Type B pancreatic cell (in vitro differentiated cells): ENCODE measurements around the gene PRPF40B. TPM values are rescaled to one million over a fixed set of nuclear protein-coding genes. Genes with fewer than 3 reads are reported as not detected.

Experiments used
- DNase-seq: peaks from one replicate; pipeline ENCODE4 v3.0.0; 2021; ENCODE audit warnings: mixed read lengths; ENCODE audit not compliant: unreplicated experiment; ENCODE audit errors: extremely low spot score
- H3K27ac Mint-ChIP-seq: 2 replicates; pipeline ENCODE4 v1.8.0; 2021; ENCODE audit warnings: mild to moderate bottlenecking, mixed read lengths
- H3K27me3 Mint-ChIP-seq: 2 replicates; pipeline ENCODE4 v1.8.0; 2021; ENCODE audit warnings: mixed read lengths
- H3K36me3 Mint-ChIP-seq: 2 replicates; pipeline ENCODE4 v1.8.0; 2021; ENCODE audit warnings: mixed read lengths
- H3K4me1 Mint-ChIP-seq: one replicate; pipeline ENCODE4 v1.8.0; 2021; ENCODE audit warnings: mixed read lengths; ENCODE audit not compliant: unreplicated experiment
- H3K4me3 Mint-ChIP-seq: 2 replicates; pipeline ENCODE4 v1.8.0; 2021; ENCODE audit warnings: mild to moderate bottlenecking, mixed read lengths
- H3K9me3 Mint-ChIP-seq: 2 replicates; pipeline ENCODE4 v1.8.0; 2021; ENCODE audit warnings: mixed read lengths
- CTCF ChIP-seq: fragments of 200-600 bp; sonication (generic); conservative IDR thresholded peaks from 2 replicates; pipeline ENCODE4 v1.5.0; 2021; ENCODE audit warnings: antibody characterized with exemption, mild to moderate bottlenecking
- total RNA-seq: library from RNA; stranded (reverse); gene quantifications from 2 replicates; pipeline ENCODE4 v1.2.1, GENCODE V29; 2021; ENCODE audit warnings: low replicate concordance

Gene PRPF40B
- total RNA-seq, 1 donor from 2014 or later, result 35.4 TPM

GRCh38 chr12:49669796-49670195, 46.4 kb downstream of the PRPF40B start:
- DNase-seq, result no peak
- Mint-ChIP-seq H3K27ac (no peak overlapping the region), H3K36me3 (no peaks in the 10 kb centered on the region), H3K4me1 (peaks cover 27% of the 10 kb centered on the region), H3K9me3 (no peaks in the 10 kb centered on the region), H3K4me3 (no peak overlapping the region), H3K27me3 (no peaks in the 10 kb centered on the region)
- TF ChIP-seq CTCF, result no peak

- H3K36me3 Mint-ChIP-seq, result no peaks in the 10 kb centered on the region
- H3K9me3 Mint-ChIP-seq, result no peaks in the 10 kb centered on the region
- H3K4me3 Mint-ChIP-seq, result no peak overlapping the region
- no peak overlapping the region for H3K27ac Mint-ChIP-seq
- H3K27me3 Mint-ChIP-seq, result no peaks in the 10 kb centered on the region
- no peak for TF ChIP-seq CTCF
- H3K4me1 Mint-ChIP-seq, result peaks cover 33% of the 10 kb centered on the region
- DNase-seq, result no peak
Observed at GRCh38 chr12:49671031-49671765, 47.8 kb downstream of the PRPF40B start.

GRCh38 chr12:49672301-49673217, 49.2 kb downstream of the PRPF40B start:
- no peak overlapping the region for H3K4me3 Mint-ChIP-seq
- no peak for TF ChIP-seq CTCF
- no peaks in the 10 kb centered on the region for H3K27me3 Mint-ChIP-seq
- H3K9me3 Mint-ChIP-seq, result no peaks in the 10 kb centered on the region
- H3K4me1 Mint-ChIP-seq, result peaks cover 33% of the 10 kb centered on the region
- DNase-seq, result no peak
- H3K36me3 Mint-ChIP-seq, result no peaks in the 10 kb centered on the region
- peak overlapping the region; percentile 79 for H3K27ac Mint-ChIP-seq

GRCh38 chr12:49673446-49674317, 50.3 kb downstream of the PRPF40B start:
- peak; percentile 67 for TF ChIP-seq CTCF
- Mint-ChIP-seq H3K27ac (peak overlapping the region; percentile 79), H3K27me3 (no peaks in the 10 kb centered on the region), H3K4me3 (peak overlapping the region; percentile 58), H3K9me3 (no peaks in the 10 kb centered on the region), H3K36me3 (no peaks in the 10 kb centered on the region), H3K4me1 (peaks cover 33% of the 10 kb centered on the region)
- DNase-seq, result peak; percentile 81

GRCh38 chr12:49674318-49674981, 51.1 kb downstream of the PRPF40B start:
- Mint-ChIP-seq H3K36me3 (no peaks in the 10 kb centered on the region), H3K27me3 (no peaks in the 10 kb centered on the region), H3K27ac (peak overlapping the region; percentile 79), H3K4me1 (peaks cover 33% of the 10 kb centered on the region), H3K4me3 (no peak overlapping the region), H3K9me3 (no peaks in the 10 kb centered on the region)
- no peak for TF ChIP-seq CTCF
- no peak for DNase-seq
